NCI-H1105 treated with DMSO at 0.1 percent for 48 hours (cell line): Measurements from ENCODE around the gene NEMF.
"Not testable (repeated sequence)": the region's sequence is repeated elsewhere in the genome, so short reads cannot be mapped to it uniquely, and the experiment has no call there.

ENCODE experiments used
- DNase-seq: peaks from one replicate; lab custom pipeline; 2025; lab: John Stamatoyannopoulos, UW

NEMF gene

GRCh38 chr14:49852301-49853157, at the start of gene NEMF:
TSS of gene NEMF (minus strand) at chr14:49852788. CDS start at chr14:49852753, 35 bp downstream.
- DNase-seq = peak; percentile 95

- DNase-seq = no peak
These were observed 48.4 kb upstream of the NEMF start for GRCh38 chr14:49900973-49901372.

GRCh38 chr14:49898485-49898884, 45.9 kb upstream of the NEMF start:
- no peak for DNase-seq

- DNase-seq = no peak
These were observed 45.4 kb upstream of the NEMF start for GRCh38 chr14:49897965-49898364.

- DNase-seq = no peak
These were observed 44.8 kb upstream of the NEMF start for GRCh38 chr14:49897414-49897813.

GRCh38 chr14:49896966-49897365, 44.4 kb upstream of the NEMF start:
- no peak for DNase-seq

- DNase-seq = not testable (repeated sequence)
These were observed 43.7 kb upstream of the NEMF start for GRCh38 chr14:49896272-49896671.

GRCh38 chr14:49895480-49895879, 42.9 kb upstream of the NEMF start:
- DNase-seq = no peak

- DNase-seq = not testable (repeated sequence)
These were observed 41.9 kb upstream of the NEMF start for GRCh38 chr14:49894214-49895107.

- DNase-seq = peak; percentile 23
These were observed 41.0 kb upstream of the NEMF start for GRCh38 chr14:49893309-49894213.

- DNase-seq = peak; percentile 93
These were observed 40.2 kb upstream of the NEMF start, which contains the start of gene ARF6 for GRCh38 chr14:49892636-49893308. TSS of gene ARF6 (plus strand) at chr14:49893082. CDS start at chr14:49893737, 655 bp downstream.

- DNase-seq = peak; percentile 71
These were observed 39.7 kb upstream of the NEMF start for GRCh38 chr14:49892301-49892635.

- no peak for DNase-seq
These were observed 35.7 kb upstream of the NEMF start for GRCh38 chr14:49888293-49888692.

- no peak for DNase-seq
These were observed 33.9 kb upstream of the NEMF start for GRCh38 chr14:49886523-49886922.

GRCh38 chr14:49882826-49883694, 30.5 kb upstream of the NEMF start:
- no peak for DNase-seq

- no peak for DNase-seq
These were observed 28.9 kb upstream of the NEMF start for GRCh38 chr14:49881350-49882001.

GRCh38 chr14:49880267-49881064, 27.9 kb upstream of the NEMF start:
- no peak for DNase-seq

GRCh38 chr14:49879646-49880204, 27.1 kb upstream of the NEMF start:
- DNase-seq = peak; percentile 41
